Kasumi-1 (cell line): Measurements from ENCODE around the gene CHD1L.
"Not testable (repeated sequence)": the region's sequence is repeated elsewhere in the genome, so short reads cannot be mapped to it uniquely, and the experiment has no call there.

Source experiments
- DNase-seq, 2 experiments: peaks; one replicate each; lab custom pipeline; 2025; lab: John Stamatoyannopoulos, UW

Gene CHD1L

GRCh38 chr1:147267711-147268110 is 25.2 kb downstream of the CHD1L start:
- no peak for DNase-seq

DNA sequence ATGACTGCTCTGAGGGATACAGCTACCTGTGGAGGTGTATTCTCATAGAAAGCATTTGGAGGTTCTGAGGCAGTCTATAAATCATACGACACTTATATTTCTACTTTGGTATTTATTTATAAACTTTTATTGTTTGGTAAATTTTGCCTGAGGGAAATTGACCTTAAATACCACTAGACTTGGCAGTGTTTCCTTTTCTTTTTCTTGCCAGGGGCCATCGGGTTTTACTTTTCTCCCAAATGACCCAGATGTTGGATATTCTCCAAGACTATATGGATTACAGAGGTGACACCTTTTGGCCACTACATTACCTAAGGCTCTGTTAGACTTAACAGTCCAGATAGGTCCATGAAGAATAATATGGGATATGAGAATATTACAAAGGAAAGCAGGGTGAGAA is 28.2 kb downstream of the CHD1L start:
- DNase-seq = no peak

- DNase-seq = no peak
Measured at GRCh38 chr1:147272042-147272441, 29.6 kb downstream of the CHD1L start.

DNA sequence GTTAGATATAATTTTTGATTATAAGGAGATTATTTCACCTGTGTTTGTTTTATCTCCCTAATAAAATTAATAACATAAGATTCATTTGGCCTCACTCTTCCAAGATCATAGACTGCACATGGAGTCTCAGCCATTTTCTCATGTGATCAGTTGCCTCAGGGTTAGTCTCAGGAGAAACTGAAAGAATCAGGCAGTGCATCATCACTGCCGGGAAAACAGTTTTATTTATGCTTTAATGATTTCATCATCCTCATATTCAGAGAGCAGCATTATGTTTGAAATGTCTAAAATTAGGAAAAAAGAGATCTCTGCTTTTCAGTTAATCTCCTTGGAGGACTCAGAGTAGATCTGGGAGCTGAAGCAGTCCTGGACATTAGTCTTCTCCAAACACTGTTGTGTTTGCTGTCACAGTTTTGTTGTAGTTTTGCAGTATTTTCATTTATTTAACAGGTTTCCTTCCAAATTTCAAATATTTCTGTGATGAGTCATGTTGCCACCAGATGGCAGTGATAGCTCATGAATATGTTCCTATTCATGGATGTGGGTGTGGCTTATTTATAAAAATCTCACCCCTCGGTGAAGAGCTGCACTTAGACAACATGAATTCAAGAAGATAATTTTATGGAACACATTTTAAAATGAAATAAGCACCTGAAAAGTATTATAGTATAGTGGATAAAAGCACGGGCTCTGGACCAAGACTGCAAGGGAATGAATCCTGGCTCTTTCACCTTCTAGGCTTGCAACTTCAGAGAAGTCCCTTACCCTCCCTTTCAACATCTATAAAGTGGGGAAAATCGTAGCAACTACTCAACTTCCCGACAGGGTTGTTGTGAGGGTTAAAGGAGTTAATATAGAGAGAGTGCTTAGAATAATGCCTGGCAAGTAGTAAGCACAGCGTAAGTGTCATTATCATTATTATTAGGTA is 31.2 kb downstream of the CHD1L start:
- peak; percentile 72 to 82 for DNase-seq

DNA sequence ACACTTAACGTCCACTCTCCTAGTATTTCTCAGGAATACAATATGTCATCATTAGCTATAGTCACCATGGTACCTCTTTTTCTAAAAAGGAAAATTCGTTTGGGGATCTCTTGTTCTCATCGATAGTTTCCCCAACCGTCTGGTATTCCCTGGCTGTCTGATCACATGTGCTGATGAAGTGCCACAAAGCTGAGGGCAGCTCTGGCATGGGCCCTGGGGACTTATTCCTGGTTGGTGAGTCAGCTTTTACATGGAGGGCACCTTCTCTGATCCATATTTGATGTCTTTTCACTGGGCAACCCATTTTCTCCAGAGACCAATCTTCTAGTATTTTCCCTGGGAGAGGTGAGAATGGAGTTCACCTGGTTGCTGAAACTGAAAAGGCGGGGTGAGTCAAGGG is 39.5 kb downstream of the CHD1L start:
- DNase-seq = no peak

DNA sequence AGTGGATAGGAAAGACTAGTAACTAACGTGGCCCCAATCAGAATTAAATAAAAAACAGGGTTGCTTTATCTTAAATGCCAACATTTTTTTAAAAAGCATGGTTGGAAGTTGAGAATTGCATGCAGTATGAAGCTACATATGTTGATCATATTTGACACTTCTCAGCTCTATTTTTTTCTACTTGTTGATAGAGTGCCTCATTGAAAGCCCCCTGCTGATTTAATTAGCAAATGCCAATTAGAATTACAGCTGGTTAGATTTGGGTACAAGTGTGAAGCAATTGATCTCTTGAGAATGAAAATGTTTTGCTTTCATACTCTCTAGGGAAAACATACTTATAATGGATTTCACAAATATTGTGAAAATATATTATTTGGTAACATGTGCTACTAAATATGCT is 40.5 kb downstream of the CHD1L start:
- DNase-seq = no peak

GRCh38 chr1:147287133-147287865 is 44.8 kb downstream of the CHD1L start:
- no peak for DNase-seq

GRCh38 chr1:147292012-147292411 is 49.5 kb downstream of the CHD1L start:
- DNase-seq = no peak

DNA sequence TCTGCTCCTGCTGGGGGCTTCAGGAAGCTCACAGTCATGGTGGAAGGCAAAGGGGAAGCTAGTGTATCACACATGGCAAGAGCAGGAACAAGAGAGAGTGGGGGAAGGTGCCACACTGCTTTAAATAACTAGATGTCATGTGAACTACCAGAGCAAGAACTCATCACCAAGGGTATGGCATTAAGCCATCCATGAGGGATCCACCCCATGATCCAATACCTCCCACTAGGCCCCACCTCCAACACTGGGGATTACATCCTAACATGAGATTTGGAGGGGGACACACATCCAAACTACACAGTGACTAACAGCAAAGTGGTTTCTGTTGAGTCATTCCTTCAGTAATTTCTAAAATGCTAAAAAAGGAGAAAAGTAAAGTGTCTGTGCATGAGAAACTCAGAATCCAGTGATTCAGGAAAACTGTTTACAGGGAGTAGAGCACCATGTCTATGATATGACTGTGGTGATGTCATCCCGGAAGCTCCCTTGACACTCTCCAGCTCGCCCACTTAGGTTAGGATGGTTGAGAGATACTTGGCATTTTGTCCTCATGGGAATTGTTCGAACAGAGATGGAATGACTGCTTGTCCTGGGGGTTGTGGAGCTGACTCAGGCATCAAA is 50.3 kb downstream of the CHD1L start:
- DNase-seq = peak; percentile 31 to 47

GRCh38 chr1:147297438-147297837 is 55.0 kb downstream of the CHD1L start:
- no peak for DNase-seq

DNA sequence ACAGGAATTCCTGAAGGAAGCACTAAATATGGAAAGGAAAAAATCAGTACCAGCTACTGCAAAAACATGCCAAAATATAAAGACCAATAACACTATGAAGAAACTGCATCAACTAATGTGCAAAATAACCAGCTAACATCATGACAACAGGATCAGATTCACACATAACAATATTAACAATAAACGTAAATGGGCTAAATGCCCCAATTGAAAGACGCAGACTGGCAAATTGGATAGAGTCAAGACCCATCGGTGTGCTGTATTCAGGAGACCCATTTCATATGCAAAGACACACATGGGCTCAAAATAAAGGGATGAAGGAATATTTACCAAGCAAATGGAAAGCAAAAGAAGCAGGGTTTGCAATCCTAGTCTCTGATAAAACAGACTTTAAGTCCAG is 63.3 kb downstream of the CHD1L start:
- DNase-seq = not testable (repeated sequence)

- no peak for DNase-seq
Measured at GRCh38 chr1:147316968-147317367, 74.5 kb downstream of the CHD1L start.

- DNase-seq = not testable (repeated sequence)
Measured at GRCh38 chr1:147326933-147327687, 84.6 kb downstream of the CHD1L start.

- no peak for DNase-seq
Measured at GRCh38 chr1:147334292-147334691, 91.8 kb downstream of the CHD1L start.

DNA sequence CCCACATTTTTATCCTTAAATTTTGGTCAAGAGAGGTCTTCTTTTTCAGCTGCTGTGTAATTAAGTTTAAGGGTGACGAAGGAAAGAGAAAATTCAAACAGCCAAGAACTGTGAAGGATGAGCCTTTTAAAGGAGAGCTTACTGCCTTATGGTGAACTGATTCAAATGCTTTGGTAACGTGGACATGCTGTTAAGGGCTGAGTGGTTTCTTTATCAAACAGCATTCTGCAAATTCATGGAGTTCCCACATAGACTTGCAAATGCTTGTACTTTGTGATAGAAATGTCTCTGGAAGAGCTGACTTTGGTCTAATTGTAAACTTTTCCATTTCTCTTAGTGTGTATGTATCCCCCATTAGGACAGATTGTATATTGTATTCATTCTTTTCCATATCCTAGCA is 93.8 kb downstream of the CHD1L start:
- no peak for DNase-seq

DNA sequence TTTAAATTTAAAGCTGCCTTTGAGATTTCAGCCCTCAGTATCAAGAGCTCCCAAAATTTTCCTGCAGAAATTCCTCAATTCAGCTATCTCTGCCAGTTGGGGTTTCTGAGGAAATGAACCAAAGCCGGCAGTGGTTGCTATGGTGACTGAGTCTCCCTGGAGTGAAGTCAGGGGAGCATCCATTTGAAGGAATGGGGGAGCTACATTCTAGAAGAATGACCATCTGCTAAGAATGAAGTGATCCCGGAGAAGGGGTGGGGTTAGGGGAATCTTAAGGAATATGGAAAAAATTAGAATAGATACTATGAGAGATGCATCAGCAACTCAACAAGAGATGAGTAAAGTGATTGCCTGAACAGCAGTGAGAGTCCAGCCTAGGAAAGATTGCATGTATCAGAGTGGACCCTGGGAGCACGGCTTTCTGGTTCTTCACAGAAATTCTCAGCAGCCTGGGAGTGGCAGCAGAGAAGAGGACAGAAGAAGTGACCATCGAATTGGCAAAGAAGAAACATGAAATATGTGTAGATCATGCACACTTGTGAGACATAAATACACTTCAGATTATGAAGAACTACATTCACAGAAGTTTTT is 94.7 kb downstream of the CHD1L start:
- DNase-seq = no peak

- DNase-seq = no peak
Measured at GRCh38 chr1:147338571-147338970, 96.1 kb downstream of the CHD1L start.

DNA sequence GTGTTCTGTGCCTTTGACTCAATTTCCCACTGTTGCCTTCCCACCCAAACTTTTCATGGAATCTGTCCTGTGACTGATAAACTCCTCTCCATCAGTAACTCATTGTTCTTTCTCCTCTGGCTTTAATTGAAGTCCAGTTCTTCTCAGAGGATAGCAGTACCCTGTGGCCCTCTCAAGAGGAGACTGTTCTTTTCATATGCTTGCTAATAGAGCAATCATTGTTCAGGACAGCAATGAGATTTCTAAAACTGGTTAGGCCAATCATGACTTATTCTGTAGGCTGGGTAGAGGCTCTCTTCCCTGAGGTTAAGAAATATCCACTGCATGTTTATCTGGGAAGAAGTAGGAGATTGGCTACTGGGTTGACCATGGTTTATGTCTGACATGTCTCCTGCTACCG is 98.8 kb downstream of the CHD1L start:
- no peak for DNase-seq
